Adrenal gland (tissue), 5 donors: ENCODE results near the gene APBA2.

Source experiments
- POLR2A ChIP-seq, 2 donors: fragments of 450-650 bp; IDR thresholded peaks; one replicate each; pipeline ENCODE4 v1.6.1; 2017; ENCODE audit warnings: antibody characterized with exemption in 2 of 2, mild to moderate bottlenecking in 2 of 2, moderate library complexity in 1 of 2
- TF ChIP-seq, protein P1 (sequence below), 6 experiments: fragments of 450-650 bp in 4 of 6; fragments of 200-600 bp in 2 of 6; sonication (generic) in 1 of 6; IDR thresholded peaks; 1 replicate in 5 of 6; 2 replicates in 1 of 6; pipeline versions ENCODE4 v1.5.1 to v1.8.0; 2016 to 2021; ENCODE audit warnings: antibody characterized with exemption in 6 of 6, mild to moderate bottlenecking in 2 of 6, moderate library complexity in 1 of 6
- donor health status: DM: no; HTN: no; CAD: no.

DNA sequence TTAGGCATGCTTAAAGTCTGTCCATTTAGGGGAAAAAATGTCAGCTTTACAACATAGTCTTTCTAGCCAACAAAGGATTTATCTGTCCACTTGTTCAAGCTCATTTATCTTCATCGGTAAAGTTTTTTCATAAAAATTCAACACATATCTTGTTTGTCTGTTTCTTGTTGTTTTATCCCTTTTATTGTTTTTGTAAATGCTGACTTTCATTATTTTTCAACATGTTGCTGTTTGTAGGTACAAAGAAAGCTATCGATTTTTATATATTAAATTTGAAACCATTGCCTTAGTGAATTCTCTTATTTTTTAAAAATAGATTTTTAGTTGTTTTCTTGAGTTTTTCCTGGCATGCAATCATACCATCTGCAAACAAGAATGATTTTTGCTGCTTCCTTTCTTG, 198.1 kb downstream of the APBA2 start:
- TF ChIP-seq, protein P1, sequence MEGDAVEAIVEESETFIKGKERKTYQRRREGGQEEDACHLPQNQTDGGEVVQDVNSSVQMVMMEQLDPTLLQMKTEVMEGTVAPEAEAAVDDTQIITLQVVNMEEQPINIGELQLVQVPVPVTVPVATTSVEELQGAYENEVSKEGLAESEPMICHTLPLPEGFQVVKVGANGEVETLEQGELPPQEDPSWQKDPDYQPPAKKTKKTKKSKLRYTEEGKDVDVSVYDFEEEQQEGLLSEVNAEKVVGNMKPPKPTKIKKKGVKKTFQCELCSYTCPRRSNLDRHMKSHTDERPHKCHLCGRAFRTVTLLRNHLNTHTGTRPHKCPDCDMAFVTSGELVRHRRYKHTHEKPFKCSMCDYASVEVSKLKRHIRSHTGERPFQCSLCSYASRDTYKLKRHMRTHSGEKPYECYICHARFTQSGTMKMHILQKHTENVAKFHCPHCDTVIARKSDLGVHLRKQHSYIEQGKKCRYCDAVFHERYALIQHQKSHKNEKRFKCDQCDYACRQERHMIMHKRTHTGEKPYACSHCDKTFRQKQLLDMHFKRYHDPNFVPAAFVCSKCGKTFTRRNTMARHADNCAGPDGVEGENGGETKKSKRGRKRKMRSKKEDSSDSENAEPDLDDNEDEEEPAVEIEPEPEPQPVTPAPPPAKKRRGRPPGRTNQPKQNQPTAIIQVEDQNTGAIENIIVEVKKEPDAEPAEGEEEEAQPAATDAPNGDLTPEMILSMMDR (IDR thresholded peaks at IDR 0.05), result no peak
- TF ChIP-seq POLR2A (IDR thresholded peaks at IDR 0.05), result no peak
